ENCODE data around the gene CRYBB1. TPM values are rescaled to one million over a fixed set of nuclear protein-coding genes. Genes with fewer than 3 reads are reported as not detected.

The CRYBB1 gene
- total RNA-seq, result 1.4 TPM
- long read RNA-seq, partial matches to known transcripts, result 0 of 3 reads
- long read RNA-seq, other reads (novel, unspliced or antisense), result 2 of 3 reads

DNA sequence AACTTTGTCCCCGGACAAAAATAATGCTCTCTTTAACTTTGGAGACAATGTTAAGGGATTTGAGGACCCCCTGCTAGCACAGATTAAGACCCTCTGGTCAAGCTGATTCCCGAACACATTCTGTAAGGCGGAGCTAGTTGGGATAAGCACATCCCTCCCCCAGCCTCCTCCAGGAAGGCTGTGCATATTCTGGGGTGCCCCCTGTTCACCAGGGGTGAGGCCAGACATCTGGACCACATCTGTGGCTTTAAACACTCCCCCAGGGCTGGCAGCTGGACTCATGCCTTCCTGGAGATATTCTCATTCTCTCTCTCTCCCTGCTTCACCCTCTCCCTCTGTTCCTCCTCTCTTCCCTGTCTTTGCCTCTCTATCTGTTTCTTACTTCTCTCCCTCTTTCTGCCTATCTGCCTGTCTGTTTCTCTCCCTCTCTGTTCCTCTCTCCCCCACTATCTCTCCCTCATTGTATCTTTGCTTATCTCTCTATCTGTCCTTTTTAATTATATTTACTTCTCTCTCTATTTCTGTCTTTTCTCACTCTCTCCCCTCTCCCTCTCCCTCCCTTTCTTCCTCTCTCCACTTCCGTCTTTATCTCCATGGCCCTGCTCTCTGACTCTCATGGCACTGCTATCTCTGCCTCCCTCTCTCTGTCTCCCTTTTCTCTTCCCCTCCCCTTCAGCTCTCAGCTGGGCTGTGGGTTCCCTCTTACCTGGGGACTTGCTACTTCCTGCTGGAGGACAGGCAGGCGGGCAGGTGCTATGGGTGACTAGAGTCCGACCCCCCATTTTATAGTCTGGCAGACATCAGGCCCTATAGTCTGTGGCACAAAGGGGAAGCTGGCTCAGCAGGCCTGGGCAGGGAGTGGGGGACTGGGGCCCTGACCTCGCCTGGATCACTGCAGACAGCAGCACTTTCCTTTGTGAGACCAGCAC, at the start of gene CRYBB1:
CRYBB1 (minus strand) TSS at position 757 of the 929 bp plus-strand sequence. CDS start 1,708 bp downstream, outside the sequence.
- intact Hi-C loops (cut with DNase I), result no loop called here
- H3K4me1 ChIP-seq, result peaks cover 30% of the 10 kb centered on the region
- no peaks in the 10 kb centered on the region for H3K36me3 ChIP-seq
- H3K27me3 ChIP-seq (ENCODE audit: low read depth), result peaks cover 5% of the 10 kb centered on the region
- TF ChIP-seq, protein P1, sequence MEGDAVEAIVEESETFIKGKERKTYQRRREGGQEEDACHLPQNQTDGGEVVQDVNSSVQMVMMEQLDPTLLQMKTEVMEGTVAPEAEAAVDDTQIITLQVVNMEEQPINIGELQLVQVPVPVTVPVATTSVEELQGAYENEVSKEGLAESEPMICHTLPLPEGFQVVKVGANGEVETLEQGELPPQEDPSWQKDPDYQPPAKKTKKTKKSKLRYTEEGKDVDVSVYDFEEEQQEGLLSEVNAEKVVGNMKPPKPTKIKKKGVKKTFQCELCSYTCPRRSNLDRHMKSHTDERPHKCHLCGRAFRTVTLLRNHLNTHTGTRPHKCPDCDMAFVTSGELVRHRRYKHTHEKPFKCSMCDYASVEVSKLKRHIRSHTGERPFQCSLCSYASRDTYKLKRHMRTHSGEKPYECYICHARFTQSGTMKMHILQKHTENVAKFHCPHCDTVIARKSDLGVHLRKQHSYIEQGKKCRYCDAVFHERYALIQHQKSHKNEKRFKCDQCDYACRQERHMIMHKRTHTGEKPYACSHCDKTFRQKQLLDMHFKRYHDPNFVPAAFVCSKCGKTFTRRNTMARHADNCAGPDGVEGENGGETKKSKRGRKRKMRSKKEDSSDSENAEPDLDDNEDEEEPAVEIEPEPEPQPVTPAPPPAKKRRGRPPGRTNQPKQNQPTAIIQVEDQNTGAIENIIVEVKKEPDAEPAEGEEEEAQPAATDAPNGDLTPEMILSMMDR (IDR thresholded peaks at IDR 0.05), result no peak
- H3K27ac ChIP-seq, result peak within 1 kb of the TSS; percentile 24
- H3K9me3 ChIP-seq, result no peaks in the 10 kb centered on the region
- no peak within 1 kb of the TSS for H3K4me3 ChIP-seq
- DNase-seq (no peak), ATAC-seq (peak in 1 of 2 donors; percentile 53)

- H3K4me3 ChIP-seq, result no peak overlapping the region
- no peaks in the 10 kb centered on the region for H3K27me3 ChIP-seq (ENCODE audit: low read depth)
- H3K27ac ChIP-seq, result no peak overlapping the region
- no peaks in the 10 kb centered on the region for H3K36me3 ChIP-seq
- DNase-seq, result no peak
- TF ChIP-seq, protein P1 (IDR thresholded peaks at IDR 0.05), result no peak
- peaks cover 19% of the 10 kb centered on the region for H3K4me1 ChIP-seq
- ATAC-seq, result no peak
- intact Hi-C loops (cut with DNase I), result no loop called here
- H3K9me3 ChIP-seq, result no peaks in the 10 kb centered on the region
These were observed 49.3 kb upstream of the CRYBB1 start for GRCh38 chr22:26667140-26667539.

DNA sequence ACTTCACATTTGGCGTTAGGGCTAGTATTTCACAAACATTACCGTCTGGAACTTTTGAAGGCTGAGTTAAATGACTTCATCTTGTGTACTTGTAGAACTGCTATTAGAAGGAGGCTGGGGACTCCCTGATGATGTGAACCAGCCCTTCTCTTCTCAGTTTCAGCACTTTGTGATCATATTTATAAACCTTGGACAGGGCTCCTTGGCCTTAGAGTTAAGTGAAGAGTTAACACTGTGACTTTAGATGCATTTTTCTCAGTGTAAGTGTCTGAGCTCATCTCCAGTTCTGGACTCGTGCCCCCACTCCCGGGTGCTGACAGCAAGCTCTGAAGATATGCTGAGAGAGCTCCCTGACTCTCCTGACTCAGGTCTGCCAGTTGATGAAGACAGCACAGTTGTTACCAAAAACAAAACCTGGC, 48.0 kb upstream of the CRYBB1 start:
- intact Hi-C loops (cut with DNase I), result no loop called here
- DNase-seq (no peak), ATAC-seq (no peak)
- Histone ChIP-seq H3K4me1 (peaks cover 5% of the 10 kb centered on the region), H3K9me3 (no peaks in the 10 kb centered on the region), H3K27ac (no peak overlapping the region), H3K27me3 (ENCODE audit: low read depth) (no peaks in the 10 kb centered on the region), H3K36me3 (no peaks in the 10 kb centered on the region), H3K4me3 (no peak overlapping the region)
- TF ChIP-seq, protein P1 (IDR thresholded peaks at IDR 0.05), result no peak

GRCh38 chr22:26663374-26663923, 45.6 kb upstream of the CRYBB1 start:
- TF ChIP-seq, protein P1 (IDR thresholded peaks at IDR 0.05), result no peak
- H3K4me1 ChIP-seq, result peaks cover 15% of the 10 kb centered on the region
- H3K27me3 ChIP-seq (ENCODE audit: low read depth), result peaks cover 6% of the 10 kb centered on the region

GRCh38 chr22:26662160-26662559, 44.3 kb upstream of the CRYBB1 start:
- Histone ChIP-seq H3K27me3 (ENCODE audit: low read depth) (peaks cover 19% of the 10 kb centered on the region), H3K27ac (no peak overlapping the region), H3K36me3 (no peaks in the 10 kb centered on the region), H3K4me3 (no peak overlapping the region), H3K4me1 (peaks cover 27% of the 10 kb centered on the region), H3K9me3 (no peaks in the 10 kb centered on the region)
- intact Hi-C loops (cut with DNase I), result no loop called here
- DNase-seq (no peak), ATAC-seq (no peak)
- TF ChIP-seq, protein P1 (IDR thresholded peaks at IDR 0.05), result no peak

More at GRCh38 chr22:26663374-26663923, 45.6 kb upstream of the CRYBB1 start:
- no peak overlapping the region for H3K4me3 ChIP-seq
- no peak for ATAC-seq
- H3K9me3 ChIP-seq, result no peaks in the 10 kb centered on the region
- no peak overlapping the region for H3K27ac ChIP-seq
- DNase-seq, result no peak
- no peaks in the 10 kb centered on the region for H3K36me3 ChIP-seq
- intact Hi-C loops (cut with DNase I), result no loop called here

Data from lower lobe of right lung (tissue), 2 donors.